ENCODE data around the gene FLOT2.

FLOT2 gene

GRCh38 chr17:28908640-28909167 lies 11.2 kb upstream of the FLOT2 start:
- Histone ChIP-seq H3K27me3 (no peaks in the 10 kb centered on the region), H3K27ac (peak overlapping the region; percentile 75 to 77), H3K9me3 (no peaks in the 10 kb centered on the region), H3K4me3 (no peak overlapping the region), H3K36me3 (peaks cover 50 to 84% (median 76%) of the 10 kb centered on the region in 3 donors), H3K4me1 (peaks cover 0 to 16% (median 10%) of the 10 kb centered on the region in 4 donors)
- DNase-seq, result peak; percentile 69 to 81
- TF ChIP-seq CTCF (IDR thresholded peaks at IDR 0.05), result no peak
- intact Hi-C loops (cut with DNase I; ENCODE audit: low total_unique reads), result loop anchor here (10.0 kb wide), 1 partner anchor 64 kb away; the partner anchor contains the start of gene FAM222B

GRCh38 chr17:28907709-28908475 lies 10.4 kb upstream of the FLOT2 start:
- Histone ChIP-seq H3K36me3 (peaks cover 42 to 76% (median 68%) of the 10 kb centered on the region in 3 donors), H3K4me1 (peaks cover 0 to 21% (median 17%) of the 10 kb centered on the region in 4 donors), H3K4me3 (no peak overlapping the region), H3K9me3 (no peaks in the 10 kb centered on the region), H3K27ac (peak overlapping the region; percentile 75 to 77), H3K27me3 (no peaks in the 10 kb centered on the region)
- TF ChIP-seq CTCF (IDR thresholded peaks at IDR 0.05), result no peak
- no peak for DNase-seq
- intact Hi-C loops (cut with DNase I; ENCODE audit: low total_unique reads), result loop anchor here (10.0 kb wide), 1 partner anchor 63 kb away; the partner anchor contains the start of gene FAM222B

GRCh38 chr17:28906706-28907438 lies 9.3 kb upstream of the FLOT2 start:
- Histone ChIP-seq H3K27me3 (no peaks in the 10 kb centered on the region), H3K4me1 (peaks cover 0 to 26% (median 21%) of the 10 kb centered on the region in 4 donors), H3K27ac (peak overlapping the region in 1 of 2 donors; percentile 77), H3K4me3 (no peak overlapping the region), H3K36me3 (peaks cover 31 to 66% (median 58%) of the 10 kb centered on the region in 3 donors), H3K9me3 (no peaks in the 10 kb centered on the region)
- DNase-seq, result no peak
- intact Hi-C loops (cut with DNase I; ENCODE audit: low total_unique reads), result loop anchor here (10.0 kb wide), 1 partner anchor 62 kb away; the partner anchor contains the start of gene FAM222B
- TF ChIP-seq CTCF (IDR thresholded peaks at IDR 0.05), result no peak

GRCh38 chr17:28906276-28906675 lies 8.7 kb upstream of the FLOT2 start:
- H3K4me1 ChIP-seq, result peaks cover 0 to 32% (median 22%) of the 10 kb centered on the region in 4 donors
- H3K36me3 ChIP-seq, result peaks cover 25 to 60% (median 52%) of the 10 kb centered on the region in 3 donors

More at GRCh38 chr17:28906276-28906675, 8.7 kb upstream of the FLOT2 start:
- Histone ChIP-seq H3K9me3 (no peaks in the 10 kb centered on the region), H3K27me3 (no peaks in the 10 kb centered on the region), H3K27ac (no peak overlapping the region), H3K4me3 (no peak overlapping the region)
- intact Hi-C loops (cut with DNase I; ENCODE audit: low total_unique reads), result loop anchor here (10.0 kb wide), 1 partner anchor 61 kb away; the partner anchor contains the start of gene FAM222B
- no peak for DNase-seq
- no peak for TF ChIP-seq CTCF (IDR thresholded peaks at IDR 0.05)

Measured in tibial artery (tissue), 4 donors.